Measurements from ENCODE around the gene UFSP2.

DNA sequence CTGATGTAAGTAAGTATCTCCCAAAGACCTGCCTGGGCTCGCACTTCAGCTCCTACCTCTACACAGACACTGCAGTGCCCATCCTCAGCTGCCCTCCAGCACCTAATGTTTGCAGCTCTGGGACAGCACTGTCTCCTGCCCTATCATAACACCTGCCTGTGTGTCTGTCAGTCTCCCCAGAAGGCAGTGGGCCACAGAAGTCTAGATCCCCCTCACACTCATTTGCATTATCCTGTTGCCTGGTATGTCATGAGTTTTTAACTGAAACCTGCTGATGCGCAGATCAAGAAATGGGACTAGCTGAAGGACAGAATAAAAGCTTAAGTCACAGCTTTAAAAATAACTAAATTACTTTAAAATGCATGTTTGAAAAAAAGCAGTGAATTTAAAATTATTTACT lies 73.0 kb downstream of the UFSP2 start:
- TF ChIP-seq, protein P1, sequence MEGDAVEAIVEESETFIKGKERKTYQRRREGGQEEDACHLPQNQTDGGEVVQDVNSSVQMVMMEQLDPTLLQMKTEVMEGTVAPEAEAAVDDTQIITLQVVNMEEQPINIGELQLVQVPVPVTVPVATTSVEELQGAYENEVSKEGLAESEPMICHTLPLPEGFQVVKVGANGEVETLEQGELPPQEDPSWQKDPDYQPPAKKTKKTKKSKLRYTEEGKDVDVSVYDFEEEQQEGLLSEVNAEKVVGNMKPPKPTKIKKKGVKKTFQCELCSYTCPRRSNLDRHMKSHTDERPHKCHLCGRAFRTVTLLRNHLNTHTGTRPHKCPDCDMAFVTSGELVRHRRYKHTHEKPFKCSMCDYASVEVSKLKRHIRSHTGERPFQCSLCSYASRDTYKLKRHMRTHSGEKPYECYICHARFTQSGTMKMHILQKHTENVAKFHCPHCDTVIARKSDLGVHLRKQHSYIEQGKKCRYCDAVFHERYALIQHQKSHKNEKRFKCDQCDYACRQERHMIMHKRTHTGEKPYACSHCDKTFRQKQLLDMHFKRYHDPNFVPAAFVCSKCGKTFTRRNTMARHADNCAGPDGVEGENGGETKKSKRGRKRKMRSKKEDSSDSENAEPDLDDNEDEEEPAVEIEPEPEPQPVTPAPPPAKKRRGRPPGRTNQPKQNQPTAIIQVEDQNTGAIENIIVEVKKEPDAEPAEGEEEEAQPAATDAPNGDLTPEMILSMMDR (IDR thresholded peaks at IDR 0.05), result no peak
- no peak for TF ChIP-seq POLR2A (IDR thresholded peaks at IDR 0.05)

All from right lobe of liver (tissue), 4 donors.